ENCODE results near the gene KAZN.

- TF ChIP-seq CTCF (IDR thresholded peaks at IDR 0.05; ENCODE audit: insufficient read depth, low read depth, low read length) (no peak), EZH2 (IDR thresholded peaks at IDR 0.05; ENCODE audit: insufficient read depth, low read length) (no peak)
These were observed 372.3 kb downstream of the KAZN start for GRCh38 chr1:14970799-14971141.
